HEK293 (cell line): ENCODE results near the gene RING1.

Source experiments
- CTCF ChIA-PET: fragments of 350-600 bp; formaldehyde crosslinking; extraction: SDS; loops from one replicate; lab custom pipeline; 2021; ENCODE audit warnings: antibody characterized with exemption; lab: Yijun Ruan, JAX
- POLR2A ChIA-PET: fragments of 300-600 bp; formaldehyde crosslinking; extraction: SDS; loops from one replicate; lab custom pipeline; 2020; ENCODE audit warnings: antibody characterized with exemption, inconsistent platforms; lab: Yijun Ruan, JAX
- H3K27ac ChIP-seq: fragments of 200-500 bp; sonication (Bioruptor generic); 2 replicates; pipeline ENCODE4 v1.5.1; 2014; ENCODE audit warnings: low read depth, low read length, control low read depth, inconsistent platforms; ENCODE audit errors: extremely low read depth
- H3K36me3 ChIP-seq, 2 experiments: fragments of 200-500 bp in 1 of 2; sonication (Bioruptor generic) in 1 of 2; 1 replicate in 1 of 2; 2 replicates in 1 of 2; pipeline ENCODE4 v1.5.1; 2014 to 2017; ENCODE audit warnings: inconsistent platforms in 2 of 2, low read length in 2 of 2; ENCODE audit not compliant: control insufficient read depth in 2 of 2, insufficient read depth in 1 of 2
- H3K4me1 ChIP-seq: fragments of 200-500 bp; sonication (Bioruptor generic); 2 replicates; pipeline ENCODE4 v1.5.1; 2014; ENCODE audit warnings: mild to moderate bottlenecking, low read length, inconsistent platforms; ENCODE audit not compliant: control insufficient read depth, insufficient read depth
- H3K4me3 ChIP-seq: 2 replicates; pipeline ENCODE4 v1.5.1; 2011; ENCODE audit warnings: low read depth, mild to moderate bottlenecking, control low read depth, low read length, moderate library complexity
- H3K9me3 ChIP-seq: fragments of 200-500 bp; sonication (Bioruptor generic); 2 replicates; pipeline ENCODE4 v1.5.1; 2014; ENCODE audit warnings: low read depth, low read length, inconsistent platforms; ENCODE audit not compliant: control insufficient read depth, insufficient read depth
- GLIS2 ChIP-seq: fragments of 450-650 bp; formaldehyde crosslinking; IDR thresholded peaks from 2 replicates; pipeline ENCODE4 v1.5.1; 2016; ENCODE audit warnings: missing biosample characterization, missing genetic modification characterization
- KLF1 ChIP-seq: fragments of 450-650 bp; formaldehyde crosslinking; IDR thresholded peaks from 2 replicates; pipeline ENCODE4 v1.5.1; 2016; ENCODE audit warnings: missing biosample characterization, missing genetic modification characterization
- PRDM1 ChIP-seq: fragments of 450-650 bp; formaldehyde crosslinking; IDR thresholded peaks from 2 replicates; pipeline ENCODE4; 2016; ENCODE audit warnings: missing biosample characterization, missing genetic modification characterization
- SP3 ChIP-seq: fragments of 450-650 bp; formaldehyde crosslinking; IDR thresholded peaks from 2 replicates; pipeline ENCODE4 v1.5.1; 2016; ENCODE audit warnings: missing biosample characterization, missing genetic modification characterization
- WT1 ChIP-seq: fragments of 450-650 bp; formaldehyde crosslinking; IDR thresholded peaks from 2 replicates; pipeline ENCODE4 v1.5.1; 2016; ENCODE audit warnings: missing biosample characterization, missing genetic modification characterization
- ZNF16 ChIP-seq: fragments of 450-650 bp; formaldehyde crosslinking; IDR thresholded peaks from 2 replicates; pipeline ENCODE4 v1.5.1; 2016; ENCODE audit warnings: low read depth, missing biosample characterization, missing genetic modification characterization
- ZNF175 ChIP-seq: fragments of 450-650 bp; formaldehyde crosslinking; IDR thresholded peaks from 2 replicates; pipeline ENCODE4 v1.5.1; 2016; ENCODE audit warnings: missing biosample characterization, missing genetic modification characterization
- ZNF202 ChIP-seq: fragments of 450-650 bp; formaldehyde crosslinking; IDR thresholded peaks from 2 replicates; pipeline ENCODE4 v1.5.1; 2016; ENCODE audit warnings: missing biosample characterization, missing genetic modification characterization, borderline replicate concordance
- ZNF221 ChIP-seq: fragments of 450-650 bp; formaldehyde crosslinking; IDR thresholded peaks from 2 replicates; pipeline ENCODE4 v1.5.1; 2017; ENCODE audit warnings: missing biosample characterization, missing genetic modification characterization, borderline replicate concordance
- ZNF311 ChIP-seq: fragments of 450-650 bp; formaldehyde crosslinking; IDR thresholded peaks from 2 replicates; pipeline ENCODE4 v1.5.1; 2017; ENCODE audit warnings: missing biosample characterization, missing genetic modification characterization, borderline replicate concordance
- ZNF341 ChIP-seq: fragments of 450-650 bp; formaldehyde crosslinking; IDR thresholded peaks from 2 replicates; pipeline ENCODE4; 2016; ENCODE audit warnings: low read depth, missing biosample characterization, missing genetic modification characterization
- ZNF366 ChIP-seq: fragments of 450-650 bp; formaldehyde crosslinking; conservative IDR thresholded peaks from 2 replicates; pipeline ENCODE4 v1.5.1; 2016; ENCODE audit warnings: missing biosample characterization, missing genetic modification characterization
- ZNF514 ChIP-seq: fragments of 450-650 bp; formaldehyde crosslinking; IDR thresholded peaks from 2 replicates; pipeline ENCODE4 v1.5.1; 2016; ENCODE audit warnings: missing biosample characterization, missing genetic modification characterization
- ZNF623 ChIP-seq: fragments of 450-650 bp; formaldehyde crosslinking; IDR thresholded peaks from 2 replicates; pipeline ENCODE4 v1.5.1; 2016; ENCODE audit warnings: missing biosample characterization, missing genetic modification characterization
- ZNF670 ChIP-seq: fragments of 450-650 bp; formaldehyde crosslinking; IDR thresholded peaks from 2 replicates; pipeline ENCODE4 v1.5.1; 2016; ENCODE audit warnings: missing biosample characterization, missing genetic modification characterization, low read depth
- ZNF707 ChIP-seq: fragments of 450-650 bp; formaldehyde crosslinking; IDR thresholded peaks from 2 replicates; pipeline ENCODE4 v1.5.1; 2016; ENCODE audit warnings: missing biosample characterization, missing genetic modification characterization
- ZNF776 ChIP-seq: fragments of 450-650 bp; formaldehyde crosslinking; IDR thresholded peaks from 2 replicates; pipeline ENCODE4 v1.5.0; 2017; ENCODE audit warnings: missing biosample characterization, missing genetic modification characterization, borderline replicate concordance
- ZNF791 ChIP-seq: fragments of 450-650 bp; formaldehyde crosslinking; IDR thresholded peaks from 2 replicates; pipeline ENCODE4 v1.5.1; 2016; ENCODE audit warnings: missing biosample characterization, missing genetic modification characterization
- ZSCAN16 ChIP-seq: fragments of 450-650 bp; formaldehyde crosslinking; IDR thresholded peaks from 2 replicates; pipeline ENCODE4 v1.5.1; 2016; ENCODE audit warnings: missing biosample characterization, missing genetic modification characterization
- TF ChIP-seq, protein P1 (sequence below): fragments of 450-650 bp; formaldehyde crosslinking; IDR thresholded peaks from 2 replicates; pipeline ENCODE4 v1.5.1; 2016; ENCODE audit warnings: missing biosample characterization, missing genetic modification characterization
- TF ChIP-seq, protein P2 (sequence below): fragments of 450-650 bp; formaldehyde crosslinking; IDR thresholded peaks from 2 replicates; pipeline ENCODE4 v1.5.1; 2017; ENCODE audit warnings: missing biosample characterization, missing genetic modification characterization
- TF ChIP-seq, protein P3 (sequence below): fragments of 450-650 bp; formaldehyde crosslinking; IDR thresholded peaks from 2 replicates; pipeline ENCODE4 v1.5.1; 2016; ENCODE audit warnings: missing biosample characterization, missing genetic modification characterization
- TF ChIP-seq, protein P4 (sequence below): fragments of 450-650 bp; formaldehyde crosslinking; optimal IDR thresholded peaks from 2 replicates; pipeline ENCODE3; 2016; ENCODE audit warnings: missing biosample characterization, mild to moderate bottlenecking, missing genetic modification characterization

The RING1 gene

DNA sequence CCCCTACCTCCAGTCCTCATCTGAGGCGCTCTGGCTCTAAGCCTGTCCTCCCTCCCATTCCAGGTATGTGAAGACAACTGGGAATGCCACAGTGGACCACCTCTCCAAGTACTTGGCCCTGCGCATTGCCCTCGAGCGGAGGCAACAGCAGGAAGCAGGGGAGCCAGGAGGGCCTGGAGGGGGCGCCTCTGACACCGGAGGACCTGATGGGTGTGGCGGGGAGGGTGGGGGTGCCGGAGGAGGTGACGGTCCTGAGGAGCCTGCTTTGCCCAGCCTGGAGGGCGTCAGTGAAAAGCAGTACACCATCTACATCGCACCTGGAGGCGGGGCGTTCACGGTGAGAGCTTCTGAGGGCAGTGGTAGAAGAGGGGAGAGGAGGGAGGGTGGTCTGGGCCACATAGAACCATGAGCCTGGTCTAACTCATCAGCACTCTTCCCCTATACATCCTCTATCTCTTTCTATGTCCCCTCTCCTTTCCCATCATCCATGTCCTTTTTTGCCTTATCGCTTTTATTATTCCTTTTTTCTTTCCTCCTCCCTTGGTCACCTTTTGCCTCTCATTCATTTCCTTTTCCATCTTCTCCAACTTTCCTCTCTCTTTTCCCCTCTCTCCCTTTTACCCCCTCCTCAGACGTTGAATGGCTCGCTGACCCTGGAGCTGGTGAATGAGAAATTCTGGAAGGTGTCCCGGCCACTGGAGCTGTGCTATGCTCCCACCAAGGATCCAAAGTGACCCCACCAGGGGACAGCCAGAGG lies 3.5 kb downstream of the RING1 start (continued):
- TF ChIP-seq ZNF791 (tag by site-specific recombination) = no peak
- TF ChIP-seq ZNF623 (tag by site-specific recombination) = no peak
- TF ChIP-seq ZNF670 (tag by site-specific recombination) = no peak
- TF ChIP-seq SP3 (tag by site-specific recombination) = no peak
- peak; percentile 55; the same call in 1 of the 2 replicates for TF ChIP-seq ZNF366 (tag by site-specific recombination)
- TF ChIP-seq PRDM1 (tag by site-specific recombination) = peak; percentile 95
- peak; percentile 28 for TF ChIP-seq KLF1 (tag by site-specific recombination)

DNA sequence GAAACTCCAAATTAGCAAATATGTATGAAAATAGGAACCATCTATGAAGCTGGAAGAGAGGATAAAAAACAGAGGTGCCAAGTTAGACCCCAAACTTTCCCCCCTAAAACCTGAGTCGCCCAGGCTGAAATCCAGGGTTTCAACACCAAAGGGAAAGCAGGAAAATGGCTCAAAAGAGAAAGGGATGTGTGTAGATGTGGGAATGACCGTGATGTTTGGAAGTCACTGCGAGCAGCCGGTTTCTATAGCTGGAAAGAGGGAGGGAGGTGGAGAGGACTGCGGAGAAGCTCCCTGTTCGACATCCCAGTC lies 4.5 kb downstream of the RING1 start:
- Histone ChIP-seq H3K36me3 (peaks cover 11 to 26% of the 10 kb centered on the region in 2 experiments; a peak in 2 of 3 replicates), H3K4me1 (peaks cover 8% of the 10 kb centered on the region), H3K27ac (no peak overlapping the region), H3K4me3 (peak overlapping the region; percentile 38), H3K9me3 (no peaks in the 10 kb centered on the region)
- CTCF ChIA-PET = interaction anchor here (0.6 to 1.5 kb wide), 3 partner anchors 27 to 212 kb away, joined by 3 to 5 read pairs (median 4); no protein-coding TSS in a partner anchor
- POLR2A ChIA-PET = interaction anchor here (0.9 to 2.0 kb wide), 5 partner anchors 14 to 241 kb away, joined by 3 to 10 read pairs (median 4); partner anchors contain the start of gene B3GALT4
- TF ChIP-seq ZNF202 (tag by site-specific recombination) (no peak), PRDM1 (tag by site-specific recombination) (peak; percentile 76), ZSCAN16 (tag by site-specific recombination) (no peak), GLIS2 (tag by site-specific recombination) (no peak)

DNA sequence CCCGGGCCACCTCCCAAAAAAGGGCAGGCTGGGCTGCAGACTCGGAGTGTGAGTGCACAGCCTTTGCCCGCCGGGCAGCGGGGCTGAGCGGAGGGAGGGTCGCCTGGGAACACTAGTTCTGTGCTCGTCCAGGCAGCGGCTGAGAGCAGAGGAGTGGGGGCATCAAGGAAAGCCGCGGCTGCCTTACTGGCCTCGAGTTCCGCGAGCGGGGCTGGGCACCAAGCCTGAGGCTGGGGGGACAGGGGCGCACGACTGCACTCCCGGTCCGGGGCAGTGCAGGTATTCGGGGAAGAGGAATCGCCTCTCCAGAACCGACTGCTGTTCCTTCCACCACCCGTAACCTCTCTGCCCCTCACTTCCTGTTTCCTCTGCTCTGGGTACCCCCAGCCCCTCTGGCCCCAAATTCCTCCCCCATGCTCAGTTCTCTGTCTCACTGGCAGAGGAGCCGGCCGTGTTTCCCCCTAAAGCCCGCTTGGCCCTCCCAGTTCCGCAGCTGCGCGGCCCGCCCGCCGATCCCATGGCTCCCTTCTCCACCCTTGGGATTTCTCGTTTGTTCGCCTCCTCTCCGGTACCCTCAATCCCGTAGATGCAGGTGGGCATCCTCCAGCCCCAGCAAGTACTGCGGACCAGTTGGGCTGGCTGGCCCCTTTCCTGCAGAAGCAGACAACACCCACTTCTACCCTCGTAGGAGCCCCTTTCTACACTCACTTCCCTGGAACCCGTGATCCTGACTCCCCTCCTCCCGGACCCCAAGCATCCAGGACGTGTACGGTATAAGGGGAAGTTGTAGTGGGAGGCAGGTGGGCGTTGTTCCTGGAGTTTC lies 5.1 kb downstream of the RING1 start:
- CTCF ChIA-PET = interaction anchor here (0.6 to 1.5 kb wide), 3 partner anchors 27 to 213 kb away, joined by 3 to 5 read pairs (median 4); no protein-coding TSS in a partner anchor
- peaks cover 11 to 26% of the 10 kb centered on the region in 2 experiments; a peak in 2 of 3 replicates for H3K36me3 ChIP-seq
- peaks cover 8% of the 10 kb centered on the region for H3K4me1 ChIP-seq
- H3K27ac ChIP-seq = no peak overlapping the region
- no peaks in the 10 kb centered on the region for H3K9me3 ChIP-seq
- POLR2A ChIA-PET = interaction anchor here (0.9 to 2.0 kb wide), 5 partner anchors 13 to 242 kb away, joined by 3 to 10 read pairs (median 4); partner anchors contain the start of gene B3GALT4
- H3K4me3 ChIP-seq = peak overlapping the region; percentile 38
- TF ChIP-seq ZNF707 (no peak), ZNF623 (tag by site-specific recombination) (no peak), ZNF221 (tag by site-specific recombination) (no peak), ZNF16 (tag by site-specific recombination) (no peak), ZNF514 (tag by site-specific recombination) (no peak), WT1 (tag by site-specific recombination) (no peak), ZNF776 (tag by site-specific recombination) (no peak), ZNF311 (tag by site-specific recombination) (no peak), ZNF175 (tag by site-specific recombination) (no peak), ZNF670 (tag by site-specific recombination) (no peak), ZNF341 (tag by site-specific recombination) (peak; percentile 99)
- TF ChIP-seq, protein P1, sequence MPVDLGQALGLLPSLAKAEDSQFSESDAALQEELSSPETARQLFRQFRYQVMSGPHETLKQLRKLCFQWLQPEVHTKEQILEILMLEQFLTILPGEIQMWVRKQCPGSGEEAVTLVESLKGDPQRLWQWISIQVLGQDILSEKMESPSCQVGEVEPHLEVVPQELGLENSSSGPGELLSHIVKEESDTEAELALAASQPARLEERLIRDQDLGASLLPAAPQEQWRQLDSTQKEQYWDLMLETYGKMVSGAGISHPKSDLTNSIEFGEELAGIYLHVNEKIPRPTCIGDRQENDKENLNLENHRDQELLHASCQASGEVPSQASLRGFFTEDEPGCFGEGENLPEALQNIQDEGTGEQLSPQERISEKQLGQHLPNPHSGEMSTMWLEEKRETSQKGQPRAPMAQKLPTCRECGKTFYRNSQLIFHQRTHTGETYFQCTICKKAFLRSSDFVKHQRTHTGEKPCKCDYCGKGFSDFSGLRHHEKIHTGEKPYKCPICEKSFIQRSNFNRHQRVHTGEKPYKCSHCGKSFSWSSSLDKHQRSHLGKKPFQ = no peak
- TF ChIP-seq, protein P2, sequence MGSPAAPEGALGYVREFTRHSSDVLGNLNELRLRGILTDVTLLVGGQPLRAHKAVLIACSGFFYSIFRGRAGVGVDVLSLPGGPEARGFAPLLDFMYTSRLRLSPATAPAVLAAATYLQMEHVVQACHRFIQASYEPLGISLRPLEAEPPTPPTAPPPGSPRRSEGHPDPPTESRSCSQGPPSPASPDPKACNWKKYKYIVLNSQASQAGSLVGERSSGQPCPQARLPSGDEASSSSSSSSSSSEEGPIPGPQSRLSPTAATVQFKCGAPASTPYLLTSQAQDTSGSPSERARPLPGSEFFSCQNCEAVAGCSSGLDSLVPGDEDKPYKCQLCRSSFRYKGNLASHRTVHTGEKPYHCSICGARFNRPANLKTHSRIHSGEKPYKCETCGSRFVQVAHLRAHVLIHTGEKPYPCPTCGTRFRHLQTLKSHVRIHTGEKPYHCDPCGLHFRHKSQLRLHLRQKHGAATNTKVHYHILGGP = no peak
- TF ChIP-seq, protein P3, sequence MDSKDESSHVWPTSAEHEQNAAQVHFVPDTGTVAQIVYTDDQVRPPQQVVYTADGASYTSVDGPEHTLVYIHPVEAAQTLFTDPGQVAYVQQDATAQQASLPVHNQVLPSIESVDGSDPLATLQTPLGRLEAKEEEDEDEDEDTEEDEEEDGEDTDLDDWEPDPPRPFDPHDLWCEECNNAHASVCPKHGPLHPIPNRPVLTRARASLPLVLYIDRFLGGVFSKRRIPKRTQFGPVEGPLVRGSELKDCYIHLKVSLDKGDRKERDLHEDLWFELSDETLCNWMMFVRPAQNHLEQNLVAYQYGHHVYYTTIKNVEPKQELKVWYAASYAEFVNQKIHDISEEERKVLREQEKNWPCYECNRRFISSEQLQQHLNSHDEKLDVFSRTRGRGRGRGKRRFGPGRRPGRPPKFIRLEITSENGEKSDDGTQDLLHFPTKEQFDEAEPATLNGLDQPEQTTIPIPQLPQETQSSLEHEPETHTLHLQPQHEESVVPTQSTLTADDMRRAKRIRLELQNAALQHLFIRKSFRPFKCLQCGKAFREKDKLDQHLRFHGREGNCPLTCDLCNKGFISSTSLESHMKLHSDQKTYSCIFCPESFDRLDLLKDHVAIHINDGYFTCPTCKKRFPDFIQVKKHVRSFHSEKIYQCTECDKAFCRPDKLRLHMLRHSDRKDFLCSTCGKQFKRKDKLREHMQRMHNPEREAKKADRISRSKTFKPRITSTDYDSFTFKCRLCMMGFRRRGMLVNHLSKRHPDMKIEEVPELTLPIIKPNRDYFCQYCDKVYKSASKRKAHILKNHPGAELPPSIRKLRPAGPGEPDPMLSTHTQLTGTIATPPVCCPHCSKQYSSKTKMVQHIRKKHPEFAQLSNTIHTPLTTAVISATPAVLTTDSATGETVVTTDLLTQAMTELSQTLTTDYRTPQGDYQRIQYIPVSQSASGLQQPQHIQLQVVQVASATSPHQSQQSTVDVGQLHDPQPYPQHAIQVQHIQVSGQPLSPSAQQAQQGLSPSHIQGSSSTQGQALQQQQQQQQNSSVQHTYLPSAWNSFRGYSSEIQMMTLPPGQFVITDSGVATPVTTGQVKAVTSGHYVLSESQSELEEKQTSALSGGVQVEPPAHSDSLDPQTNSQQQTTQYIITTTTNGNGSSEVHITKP (tag by site-specific recombination) = peak; percentile 93
- TF ChIP-seq, protein P4, sequence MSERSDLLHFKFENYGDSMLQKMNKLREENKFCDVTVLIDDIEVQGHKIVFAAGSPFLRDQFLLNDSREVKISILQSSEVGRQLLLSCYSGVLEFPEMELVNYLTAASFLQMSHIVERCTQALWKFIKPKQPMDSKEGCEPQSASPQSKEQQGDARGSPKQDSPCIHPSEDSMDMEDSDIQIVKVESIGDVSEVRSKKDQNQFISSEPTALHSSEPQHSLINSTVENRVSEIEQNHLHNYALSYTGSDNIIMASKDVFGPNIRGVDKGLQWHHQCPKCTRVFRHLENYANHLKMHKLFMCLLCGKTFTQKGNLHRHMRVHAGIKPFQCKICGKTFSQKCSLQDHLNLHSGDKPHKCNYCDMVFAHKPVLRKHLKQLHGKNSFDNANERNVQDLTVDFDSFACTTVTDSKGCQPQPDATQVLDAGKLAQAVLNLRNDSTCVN = peak; percentile 14
